Neuronal stem cell (in vitro differentiated cells): ENCODE measurements around the gene UCN2.

ENCODE experiments used
- DNase-seq: peaks from one replicate; pipeline ENCODE4 v3.0.0-alpha.2; 2013; ENCODE audit warnings: low spot score
- H2AFZ ChIP-seq: one replicate; pipeline ENCODE4 v1.6.1; 2013; ENCODE audit warnings: mild to moderate bottlenecking, low read length, inconsistent platforms
- H2AK5ac ChIP-seq: 2 replicates; pipeline ENCODE4 v1.6.1; 2013; ENCODE audit warnings: low read depth, mild to moderate bottlenecking, inconsistent platforms, low read length, moderate library complexity, mixed read lengths
- H2BK120ac ChIP-seq: 2 replicates; pipeline ENCODE4 v1.6.1; 2013; ENCODE audit warnings: low read depth, mild to moderate bottlenecking, inconsistent platforms, low read length, moderate library complexity, mixed read lengths
- H2BK12ac ChIP-seq: one replicate; pipeline ENCODE4 v1.6.1; 2013; ENCODE audit warnings: low read length, inconsistent platforms
- H2BK15ac ChIP-seq: 2 replicates; pipeline ENCODE4 v1.6.1; 2013; ENCODE audit warnings: mild to moderate bottlenecking, low read length, inconsistent platforms, mixed read lengths
- H2BK5ac ChIP-seq: one replicate; pipeline ENCODE4 v1.6.1; 2013; ENCODE audit warnings: inconsistent platforms, mild to moderate bottlenecking, low read length, moderate library complexity
- H3K14ac ChIP-seq: one replicate; pipeline ENCODE4 v1.6.1; 2013; ENCODE audit warnings: low read length, inconsistent platforms
- H3K18ac ChIP-seq: 2 replicates; pipeline ENCODE4 v1.6.1; 2013; ENCODE audit warnings: low read length, inconsistent platforms
- H3K23ac ChIP-seq: 2 replicates; pipeline ENCODE4 v1.6.1; 2013; ENCODE audit warnings: low read depth, mild to moderate bottlenecking, mixed read lengths, low read length, inconsistent platforms; ENCODE audit not compliant: poor library complexity
- H3K27ac ChIP-seq: replicated peaks from 3 replicates; pipeline ENCODE4 v1.5.1; 2013; ENCODE audit warnings: low read length, inconsistent platforms
- H3K27me3 ChIP-seq, 3 experiments: 2 replicates each; pipeline ENCODE4 v1.6.1; 2013; ENCODE audit warnings: low read length in 3 of 3, mild to moderate bottlenecking in 2 of 3, inconsistent platforms in 1 of 3, low read depth in 1 of 3, mixed read lengths in 1 of 3, moderate library complexity in 1 of 3; ENCODE audit not compliant: control insufficient read depth in 3 of 3, insufficient read depth in 3 of 3
- H3K36me3 ChIP-seq, 2 donors: replicated peaks in 1 of 2; 2 replicates each; pipeline ENCODE4 v1.6.1; 2013; ENCODE audit warnings: low read length in 2 of 2; ENCODE audit not compliant: control insufficient read depth in 2 of 2, insufficient read depth in 2 of 2
- H3K4ac ChIP-seq: 2 replicates; pipeline ENCODE4 v1.6.1; 2013; ENCODE audit warnings: inconsistent platforms, mild to moderate bottlenecking, low read length, moderate library complexity
- H3K4me1 ChIP-seq, 2 donors: 1 replicate in 1 of 2; 2 replicates in 1 of 2; pipeline ENCODE4 v1.6.1; 2013; ENCODE audit warnings: low read length in 2 of 2, low read depth in 1 of 2; ENCODE audit not compliant: control insufficient read depth in 2 of 2, insufficient read depth in 1 of 2
- H3K4me2 ChIP-seq: one replicate; pipeline ENCODE4 v1.6.1; 2013; ENCODE audit warnings: mild to moderate bottlenecking, low read length, inconsistent platforms; ENCODE audit not compliant: insufficient read depth, poor library complexity, severe bottlenecking
- H3K4me3 ChIP-seq, 2 donors: 2 replicates each; pipeline ENCODE4 v1.5.1; 2013; ENCODE audit warnings: low read length in 2 of 2, mild to moderate bottlenecking in 2 of 2, inconsistent platforms in 1 of 2, moderate library complexity in 1 of 2
- H3K79me1 ChIP-seq: one replicate; pipeline ENCODE4 v1.6.1; 2013; ENCODE audit warnings: low read depth, mild to moderate bottlenecking, inconsistent platforms, low read length, moderate library complexity
- H3K9ac ChIP-seq: one replicate; pipeline ENCODE4 v1.6.1; 2013; ENCODE audit warnings: mild to moderate bottlenecking, low read depth, low read length, inconsistent platforms; ENCODE audit not compliant: poor library complexity
- H3K9me3 ChIP-seq, 2 donors: replicated peaks in 1 of 2; 2 replicates each; pipeline versions ENCODE3 to v1.6.1; 2013; ENCODE audit warnings: low read length in 2 of 2, mild to moderate bottlenecking in 2 of 2, inconsistent platforms in 1 of 2, low read depth in 1 of 2, mixed read lengths in 1 of 2, moderate library complexity in 1 of 2; ENCODE audit not compliant: control insufficient read depth in 2 of 2, insufficient read depth in 1 of 2
- H4K8ac ChIP-seq: one replicate; pipeline ENCODE4 v1.6.1; 2013; ENCODE audit warnings: low read depth, mild to moderate bottlenecking, inconsistent platforms, low read length, moderate library complexity
- H4K91ac ChIP-seq: one replicate; pipeline ENCODE4 v1.6.1; 2013; ENCODE audit warnings: low read length, low read depth, mild to moderate bottlenecking, inconsistent platforms; ENCODE audit not compliant: poor library complexity
- WGBS, 2 donors: extraction: QIAGEN DNeasy Blood & Tissue Kit; methylation state at CpG; one replicate each; pipeline ENCODE4 v1.1.7; 2013; ENCODE audit warnings: missing lambda C conversion rate in 2 of 2, mixed read lengths in 1 of 2; ENCODE audit not compliant: insufficient read length in 2 of 2, insufficient replicate concordance in 1 of 2; ENCODE audit errors: extremely low coverage in 2 of 2; 5-methylcytosine and 5-hydroxymethylcytosine counted together

Gene UCN2

DNA sequence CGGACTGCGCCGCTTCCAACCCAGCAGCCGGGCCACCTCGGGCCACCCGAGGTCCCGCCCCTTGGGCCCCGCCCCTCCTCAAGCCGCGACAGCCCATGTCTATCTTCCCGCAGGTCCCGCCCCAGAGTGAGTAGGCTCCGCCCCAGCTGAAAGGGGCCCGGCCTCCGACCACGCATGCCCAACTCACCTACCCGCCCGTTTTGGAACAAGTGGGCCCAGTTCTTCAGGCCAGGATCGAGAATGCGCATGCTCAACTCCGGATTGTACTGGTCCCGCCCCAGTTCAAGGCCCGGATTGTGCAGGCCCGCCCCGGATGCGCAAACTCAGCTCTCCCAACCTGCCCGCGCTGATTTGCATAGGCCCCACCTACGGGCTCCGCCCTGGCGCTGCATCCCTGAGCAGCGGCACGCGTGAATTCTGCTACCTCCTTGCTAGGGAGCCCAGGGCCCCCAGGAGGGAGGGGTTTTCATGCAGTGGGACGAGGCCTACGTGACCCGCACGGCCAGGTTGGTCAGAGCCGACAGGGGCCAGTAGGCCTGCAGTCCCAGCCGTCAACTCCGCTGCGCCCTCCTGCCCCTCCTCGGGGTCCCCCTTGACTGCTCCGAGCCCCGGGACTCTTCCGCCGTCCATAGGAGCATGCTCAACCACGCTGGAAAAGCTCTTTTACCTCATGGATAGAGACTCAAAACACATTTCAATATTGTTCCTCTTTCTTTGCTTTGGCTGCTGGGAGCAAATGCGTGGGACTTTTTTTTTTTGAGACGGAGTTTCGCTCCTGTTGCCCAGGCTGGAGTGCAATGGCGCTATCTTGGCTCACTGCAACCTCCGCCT, 6.6 kb downstream of the UCN2 start, which contains the start of gene PFKFB4:
PFKFB4 (minus strand) TSS at position 8 of the 831 bp plus-strand sequence. CDS start 26 bp downstream, outside the sequence.
- H3K9me3 ChIP-seq, result no peaks in the 10 kb centered on the region
- H4K8ac ChIP-seq, result no peak within 1 kb of the TSS
- DNase-seq, result peak; percentile 99
- no peak within 1 kb of the TSS for H4K91ac ChIP-seq
- no peaks in the 10 kb centered on the region for H3K27me3 ChIP-seq
- peak within 1 kb of the TSS; percentile 78 for H3K23ac ChIP-seq
- no peak within 1 kb of the TSS for H2BK12ac ChIP-seq
- H3K79me1 ChIP-seq, result peaks cover 4% of the 10 kb centered on the region
- peak within 1 kb of the TSS; percentile 79 for H3K27ac ChIP-seq
- peak within 1 kb of the TSS; percentile 98 for H2AFZ ChIP-seq
- H3K9ac ChIP-seq, result peak within 1 kb of the TSS; percentile 94
- H3K14ac ChIP-seq, result peak within 1 kb of the TSS; percentile 77
- peak within 1 kb of the TSS; percentile 90 for H2BK5ac ChIP-seq
- peak within 1 kb of the TSS; percentile 70 to 90 for H3K4me3 ChIP-seq
- H2BK120ac ChIP-seq, result peak within 1 kb of the TSS; percentile 38
- no peak within 1 kb of the TSS for H3K4ac ChIP-seq
- peak within 1 kb of the TSS; percentile 97 for H2AK5ac ChIP-seq
- peaks cover 32 to 39% of the 10 kb centered on the region in 2 donors for H3K4me1 ChIP-seq
- peak within 1 kb of the TSS; percentile 78 for H2BK15ac ChIP-seq
- H3K36me3 ChIP-seq, result peaks cover 0 to 3% of the 10 kb centered on the region in 2 donors
- H3K18ac ChIP-seq, result peak within 1 kb of the TSS; percentile 97
- WGBS, 2 donors, result no CpG with 5 or more reads among the region's 53 CpGs
- H3K4me2 ChIP-seq, result peak within 1 kb of the TSS; percentile 80

DNA sequence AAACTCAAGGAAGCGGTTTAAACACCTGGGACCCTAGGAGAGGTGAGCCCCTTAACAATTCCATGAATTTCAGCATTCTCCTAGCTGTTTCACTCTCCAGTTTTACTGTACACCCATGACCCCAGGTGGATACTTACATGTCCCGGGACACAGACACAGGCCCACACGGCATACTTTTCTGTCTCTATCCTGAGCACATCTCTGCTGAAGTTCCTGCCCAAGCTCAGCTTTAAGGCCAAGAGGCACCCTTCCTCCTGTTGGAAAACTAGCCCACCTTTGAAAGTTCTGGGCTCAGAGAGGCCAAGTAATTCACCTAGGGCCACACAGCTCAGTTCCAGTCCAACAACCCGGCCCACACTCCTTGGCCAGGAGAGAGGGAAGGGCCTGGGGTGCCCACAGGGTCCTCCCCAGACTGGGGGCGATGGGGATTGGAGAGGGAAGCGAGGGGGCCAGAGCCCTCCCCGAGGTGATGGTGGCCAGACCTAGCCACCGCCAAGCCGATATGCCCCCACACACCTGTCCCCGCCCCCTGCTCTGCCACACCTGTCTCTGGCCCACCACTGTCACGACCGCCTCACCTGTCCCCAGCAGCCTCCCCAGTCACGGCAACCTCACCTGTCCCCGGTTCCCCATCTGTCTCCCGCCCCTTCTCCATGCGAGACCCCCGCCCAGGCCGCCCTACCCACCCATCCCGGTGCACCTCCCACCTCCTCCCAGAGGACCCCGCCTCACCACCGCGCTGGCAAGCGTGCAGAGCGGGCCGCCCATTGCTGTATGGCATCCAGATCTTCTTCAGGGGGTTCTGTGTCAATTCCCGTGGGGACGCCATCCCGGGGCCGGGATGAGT, 7.4 kb downstream of the UCN2 start:
- Histone ChIP-seq H3K27ac (no peak overlapping the region), H3K4ac (no peak overlapping the region), H2BK15ac (peak overlapping the region; percentile 78), H3K4me2 (peak overlapping the region; percentile 80), H3K27me3 (no peaks in the 10 kb centered on the region), H3K4me3 (peak overlapping the region; percentile 70 to 90), H2BK120ac (peak overlapping the region; percentile 38), H2AFZ (peak overlapping the region; percentile 98), H4K91ac (no peak overlapping the region), H2BK12ac (no peak overlapping the region), H3K23ac (peak overlapping the region; percentile 78), H3K14ac (peak overlapping the region; percentile 77), H2BK5ac (peak overlapping the region; percentile 90), H3K79me1 (peaks cover 4% of the 10 kb centered on the region), H3K18ac (peak overlapping the region; percentile 97), H2AK5ac (peak overlapping the region; percentile 97), H3K9ac (peak overlapping the region; percentile 94), H3K9me3 (no peaks in the 10 kb centered on the region), H3K4me1 (peaks cover 26 to 37% of the 10 kb centered on the region in 2 donors), H3K36me3 (peaks cover 0 to 3% of the 10 kb centered on the region in 2 donors), H4K8ac (no peak overlapping the region)
- DNase-seq, result no peak
- WGBS, 2 donors, result no CpG with 5 or more reads among the region's 29 CpGs

DNA sequence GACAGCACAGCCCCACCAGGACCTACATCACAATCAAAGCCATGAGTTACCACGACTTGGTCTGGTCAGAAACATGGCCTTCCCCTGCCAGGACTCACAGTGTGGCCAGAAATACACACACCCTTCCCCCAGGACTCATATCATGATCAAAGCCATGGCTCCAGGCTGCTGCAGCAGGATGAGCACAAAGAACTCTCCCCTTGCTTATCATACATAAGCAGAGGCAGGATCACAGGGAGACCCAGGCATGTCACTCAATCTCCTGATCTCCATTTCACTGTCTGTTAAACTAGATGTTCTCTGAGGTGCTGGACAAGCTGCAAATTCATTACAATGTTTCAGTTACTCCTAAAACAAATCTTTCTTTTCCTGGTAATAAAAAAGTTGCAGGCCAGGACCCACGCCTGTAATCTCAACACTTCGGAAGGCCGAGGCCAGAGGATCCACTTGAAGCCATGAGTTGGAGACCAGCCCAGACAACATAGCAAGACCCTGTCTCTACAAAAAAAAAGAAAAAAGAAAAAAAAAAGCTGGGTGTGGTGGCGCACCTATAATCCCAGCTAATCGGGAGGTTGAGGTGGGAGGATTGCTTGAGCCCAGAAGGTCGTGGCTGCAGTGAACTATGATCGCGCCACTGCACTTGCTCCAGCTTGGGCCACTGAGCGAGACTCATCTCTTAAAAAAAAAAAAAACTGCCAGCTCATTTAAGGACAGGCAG, 8.2 kb downstream of the UCN2 start:
- WGBS, 2 donors, result no CpG with 5 or more reads among the region's 10 CpGs
- no peak overlapping the region for H3K4me2 ChIP-seq
- DNase-seq, result no peak
- peak overlapping the region in 1 of 2 donors; percentile 70 for H3K4me3 ChIP-seq
- H4K91ac ChIP-seq, result no peak overlapping the region
- no peak overlapping the region for H4K8ac ChIP-seq
- H2BK15ac ChIP-seq, result no peak overlapping the region
- no peaks in the 10 kb centered on the region for H3K9me3 ChIP-seq
- H3K27ac ChIP-seq, result no peak overlapping the region
- no peak overlapping the region for H2BK5ac ChIP-seq
- peaks cover 0 to 3% of the 10 kb centered on the region in 2 donors for H3K36me3 ChIP-seq
- H2AK5ac ChIP-seq, result no peak overlapping the region
- no peak overlapping the region for H2BK120ac ChIP-seq
- H3K79me1 ChIP-seq, result peaks cover 4% of the 10 kb centered on the region
- no peak overlapping the region for H2BK12ac ChIP-seq
- peaks cover 20 to 30% of the 10 kb centered on the region in 2 donors for H3K4me1 ChIP-seq
- H3K4ac ChIP-seq, result no peak overlapping the region
- H3K23ac ChIP-seq, result no peak overlapping the region
- no peak overlapping the region for H2AFZ ChIP-seq
- H3K14ac ChIP-seq, result no peak overlapping the region
- no peaks in the 10 kb centered on the region for H3K27me3 ChIP-seq
- no peak overlapping the region for H3K18ac ChIP-seq
- H3K9ac ChIP-seq, result peak overlapping the region; percentile 7
